SK-N-MC (cell line): Measurements from ENCODE around the gene TAX1BP1.

Source experiments
- DNase-seq: peaks from one replicate; pipeline ENCODE4 v3.0.0-alpha.2; 2011; ENCODE audit warnings: low read depth, low spot score
- H3K27ac ChIP-seq: fragments of 200-600 bp; sonication (generic); 2 replicates; pipeline ENCODE4 v1.5.1; 2016; ENCODE audit warnings: mixed run types
- H3K36me3 ChIP-seq: fragments of 200-600 bp; sonication (generic); 2 replicates; pipeline ENCODE4 v1.6.1; 2017; ENCODE audit warnings: antibody characterized with exemption, low read length, mixed read lengths; ENCODE audit not compliant: insufficient read depth
- H3K4me3 ChIP-seq: fragments of 200-600 bp; sonication (generic); 2 replicates; pipeline ENCODE4 v1.5.1; 2016
- H3K9ac ChIP-seq: fragments of 200-600 bp; sonication (generic); 2 replicates; pipeline ENCODE4 v1.8.0; 2017; ENCODE audit warnings: mixed run types, mixed read lengths; ENCODE audit not compliant: insufficient read length
- H3K9me3 ChIP-seq: fragments of 200-600 bp; sonication (generic); 2 replicates; pipeline ENCODE4 v1.6.1; 2017; ENCODE audit warnings: low read depth, mild to moderate bottlenecking, antibody characterized with exemption, low read length, moderate library complexity, mixed read lengths
- EZH2 ChIP-seq: fragments of 200-600 bp; sonication (generic); IDR thresholded peaks from one replicate; pipeline ENCODE4 v1.6.1; 2017; ENCODE audit warnings: antibody characterized with exemption
- FOXP2 ChIP-seq: optimal IDR thresholded peaks from 2 replicates; pipeline ENCODE3; 2011; ENCODE audit warnings: mild to moderate bottlenecking, moderate library complexity; ENCODE audit not compliant: insufficient read depth; ENCODE audit errors: extremely low read length, control extremely low read depth
- POLR2AphosphoS5 ChIP-seq: IDR thresholded peaks from 2 replicates; pipeline ENCODE4 v1.6.1; 2012; ENCODE audit warnings: mild to moderate bottlenecking, low read depth, low read length, borderline replicate concordance

The TAX1BP1 gene

DNA sequence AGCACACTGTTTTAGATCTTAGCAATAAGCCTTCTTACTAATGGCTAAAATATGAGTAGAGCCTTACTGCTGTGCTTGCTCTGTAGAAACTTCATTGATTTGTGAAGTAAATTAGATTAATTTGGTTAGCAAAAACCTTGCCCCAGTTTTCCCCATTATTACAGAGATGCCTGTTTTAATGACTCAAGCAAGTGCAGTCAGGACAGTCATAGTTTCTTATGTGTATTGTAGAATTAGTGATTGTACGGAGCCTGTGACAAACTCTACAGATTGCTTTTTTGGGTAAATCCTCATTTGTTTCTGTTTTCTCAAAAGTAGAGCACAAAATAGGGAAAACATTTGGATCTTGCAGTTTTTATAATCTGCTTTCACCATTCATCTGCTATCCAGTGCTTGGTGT is 7.0 kb downstream of the TAX1BP1 start:
- no peak for DNase-seq
- TF ChIP-seq POLR2AphosphoS5 = no peak
- TF ChIP-seq EZH2 = no peak
- TF ChIP-seq FOXP2 = no peak
- H3K9ac ChIP-seq = no peak overlapping the region
- peaks cover 31% of the 10 kb centered on the region for H3K36me3 ChIP-seq
- no peak overlapping the region for H3K27ac ChIP-seq
- H3K4me3 ChIP-seq = no peak overlapping the region
- no peaks in the 10 kb centered on the region for H3K9me3 ChIP-seq

DNA sequence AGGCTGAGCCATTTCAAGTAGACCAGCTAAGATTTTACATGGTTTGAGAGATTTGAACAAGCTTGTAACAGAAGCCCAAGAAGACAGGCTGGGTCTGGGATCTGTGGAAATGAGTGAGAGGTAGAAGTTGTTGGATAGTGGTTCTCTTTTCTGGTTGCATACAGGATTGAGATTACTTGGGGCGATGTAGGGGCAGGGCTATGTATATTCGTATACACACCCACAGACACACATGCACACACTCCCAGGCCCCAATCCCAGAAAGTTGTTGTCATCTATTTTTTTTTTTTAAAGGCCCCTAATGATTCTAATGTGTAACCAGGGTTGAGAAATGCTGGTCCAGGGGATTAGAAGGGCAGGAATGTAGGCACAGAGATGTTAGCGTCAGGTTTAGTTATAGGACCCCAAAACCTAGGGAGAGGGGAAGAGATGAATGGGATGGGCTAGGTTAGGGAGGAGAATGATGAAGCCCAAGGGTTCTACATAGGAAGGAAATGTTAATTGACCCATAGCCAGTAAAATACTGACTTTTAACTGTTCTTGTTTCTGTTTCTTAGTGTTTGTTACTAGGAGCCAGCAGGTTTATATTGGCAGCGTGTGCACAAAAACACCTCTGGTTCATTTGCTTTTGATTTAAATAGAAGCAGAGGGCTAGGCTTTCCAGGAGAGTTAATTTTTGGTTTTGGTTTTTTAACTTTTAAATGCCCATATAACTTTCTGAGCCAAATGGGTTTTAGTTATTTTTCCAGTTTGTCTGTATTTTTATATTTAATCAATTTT is 7.8 kb downstream of the TAX1BP1 start:
- no peaks in the 10 kb centered on the region for H3K9me3 ChIP-seq
- no peak overlapping the region for H3K27ac ChIP-seq
- TF ChIP-seq FOXP2 (no peak), EZH2 (no peak), POLR2AphosphoS5 (no peak)
- no peak for DNase-seq
- peaks cover 31% of the 10 kb centered on the region for H3K36me3 ChIP-seq
- no peak overlapping the region for H3K4me3 ChIP-seq
- no peak overlapping the region for H3K9ac ChIP-seq

DNA sequence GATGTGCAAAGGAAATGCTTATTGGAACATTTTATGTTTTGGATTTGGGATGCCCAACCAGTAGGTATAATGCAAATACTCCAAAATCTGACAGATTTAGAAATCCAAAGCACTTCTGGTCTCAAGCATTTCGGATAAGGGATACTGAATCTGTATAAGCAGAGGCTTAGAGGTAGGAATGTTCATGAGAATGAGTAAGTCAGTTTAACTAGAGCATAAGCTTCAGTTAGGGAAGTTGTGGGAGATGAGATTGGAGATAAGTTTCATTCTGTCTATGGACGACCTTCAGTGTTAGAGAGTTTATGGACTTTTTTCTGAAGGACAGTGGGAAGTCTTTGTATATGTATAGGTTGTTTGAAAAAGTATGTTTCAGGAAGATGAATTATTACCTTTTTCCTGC is 10.4 kb downstream of the TAX1BP1 start:
- Histone ChIP-seq H3K36me3 (peaks cover 31% of the 10 kb centered on the region), H3K9me3 (no peaks in the 10 kb centered on the region), H3K4me3 (no peak overlapping the region), H3K27ac (no peak overlapping the region), H3K9ac (no peak overlapping the region)
- TF ChIP-seq EZH2 (no peak), FOXP2 (no peak), POLR2AphosphoS5 (no peak)
- DNase-seq = no peak

GRCh38 chr7:27751888-27752660 is 12.1 kb downstream of the TAX1BP1 start:
- H3K36me3 ChIP-seq = peaks cover 37% of the 10 kb centered on the region
- no peak overlapping the region for H3K27ac ChIP-seq

DNA sequence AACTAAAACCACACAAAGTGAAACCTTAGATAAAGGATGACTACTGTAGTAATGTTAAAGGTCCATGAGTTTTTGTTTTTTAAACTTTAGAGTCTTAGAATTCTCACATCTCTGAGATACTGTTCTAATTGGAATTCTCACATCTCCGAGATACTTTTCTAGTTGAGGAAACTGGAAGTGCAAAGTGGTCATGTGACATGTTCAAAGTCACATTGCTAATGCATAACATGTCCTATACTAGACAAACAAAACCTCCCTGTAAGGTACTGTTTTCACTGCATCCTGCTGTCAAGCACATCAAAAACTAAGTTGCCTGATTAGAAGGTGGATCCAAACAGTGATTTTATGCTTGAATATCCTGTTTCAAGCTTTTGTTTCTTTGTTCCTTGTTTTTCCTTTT is 13.9 kb downstream of the TAX1BP1 start:
- Histone ChIP-seq H3K27ac (no peak overlapping the region), H3K9ac (no peak overlapping the region), H3K9me3 (no peaks in the 10 kb centered on the region), H3K36me3 (peaks cover 31% of the 10 kb centered on the region), H3K4me3 (no peak overlapping the region)
- no peak for DNase-seq
- TF ChIP-seq FOXP2 (no peak), EZH2 (no peak), POLR2AphosphoS5 (no peak)

More at GRCh38 chr7:27751888-27752660, 12.1 kb downstream of the TAX1BP1 start:
- Histone ChIP-seq H3K9me3 (no peaks in the 10 kb centered on the region), H3K9ac (no peak overlapping the region), H3K4me3 (no peak overlapping the region)
- no peak for DNase-seq
- no peak for TF ChIP-seq EZH2
- TF ChIP-seq POLR2AphosphoS5 = no peak
- no peak for TF ChIP-seq FOXP2

GRCh38 chr7:27756298-27756697 is 16.3 kb downstream of the TAX1BP1 start:
- no peak for DNase-seq
- Histone ChIP-seq H3K4me3 (no peak overlapping the region), H3K9ac (no peak overlapping the region), H3K36me3 (peaks cover 13% of the 10 kb centered on the region), H3K27ac (no peak overlapping the region), H3K9me3 (no peaks in the 10 kb centered on the region)
- TF ChIP-seq FOXP2 = no peak
- TF ChIP-seq POLR2AphosphoS5 = no peak
- TF ChIP-seq EZH2 = no peak

GRCh38 chr7:27759491-27759890 is 19.5 kb downstream of the TAX1BP1 start:
- Histone ChIP-seq H3K9ac (no peak overlapping the region), H3K9me3 (no peaks in the 10 kb centered on the region), H3K27ac (no peak overlapping the region), H3K36me3 (peaks cover 18% of the 10 kb centered on the region), H3K4me3 (no peak overlapping the region)
- no peak for TF ChIP-seq FOXP2
- no peak for TF ChIP-seq EZH2
- no peak for TF ChIP-seq POLR2AphosphoS5
- DNase-seq = no peak

GRCh38 chr7:27762062-27762461 is 22.1 kb downstream of the TAX1BP1 start:
- no peak overlapping the region for H3K27ac ChIP-seq
- H3K36me3 ChIP-seq = peaks cover 18% of the 10 kb centered on the region
- TF ChIP-seq FOXP2 (no peak), EZH2 (no peak), POLR2AphosphoS5 (no peak)
- DNase-seq = no peak
- no peak overlapping the region for H3K4me3 ChIP-seq
- H3K9me3 ChIP-seq = no peaks in the 10 kb centered on the region
- no peak overlapping the region for H3K9ac ChIP-seq
